GM12878 (cell line): ENCODE measurements around the gene GARIN3. TPM values are rescaled to one million over a fixed set of nuclear protein-coding genes. Genes with fewer than 3 reads are reported as not detected.

Experiments
- BMI1 ChIP-seq: fragments of 450-650 bp; IDR thresholded peaks from 2 replicates; pipeline ENCODE4 v1.6.1; 2016; ENCODE audit warnings: mild to moderate bottlenecking, moderate library complexity, borderline replicate concordance
- CHD2 ChIP-seq: IDR thresholded peaks from 2 replicates; pipeline ENCODE4 v1.6.1; 2011; ENCODE audit warnings: low read depth, low read length, improper control_type of control experiment, borderline replicate concordance
- ESRRA ChIP-seq: IDR thresholded peaks from 2 replicates; pipeline ENCODE4 v1.6.1; 2012; ENCODE audit warnings: mild to moderate bottlenecking, low read length, improper control_type of control experiment
- HSF1 ChIP-seq: fragments of 150-350 bp; IDR thresholded peaks from 2 replicates; pipeline ENCODE4 v1.6.1; 2014; ENCODE audit warnings: mild to moderate bottlenecking, low read depth, low read length
- IKZF2 ChIP-seq, 2 experiments: fragments of 450-650 bp; IDR thresholded peaks; 2 replicates each; pipeline ENCODE4 v1.6.1; 2017; ENCODE audit warnings: mild to moderate bottlenecking in 2 of 2, moderate library complexity in 2 of 2
- MAX ChIP-seq: IDR thresholded peaks from 2 replicates; pipeline ENCODE4 v1.6.1; 2012; ENCODE audit warnings: low read depth, low read length, improper control_type of control experiment
- NFYA ChIP-seq: IDR thresholded peaks from 2 replicates; pipeline ENCODE4 v1.6.1; 2011; ENCODE audit warnings: low read depth, mild to moderate bottlenecking, low read length, improper control_type of control experiment, borderline replicate concordance
- PAX8 ChIP-seq: fragments of 450-650 bp; IDR thresholded peaks from 2 replicates; pipeline ENCODE4 v1.6.1; 2017; ENCODE audit warnings: mild to moderate bottlenecking, moderate library complexity
- PBX3 ChIP-seq: IDR thresholded peaks from 2 replicates; pipeline ENCODE4 v1.6.1; 2011; ENCODE audit warnings: mild to moderate bottlenecking, low read depth, low read length, moderate library complexity; ENCODE audit not compliant: insufficient replicate concordance
- PKNOX1 ChIP-seq: fragments of 450-650 bp; IDR thresholded peaks from 2 replicates; pipeline ENCODE4 v1.6.1; 2016; ENCODE audit warnings: mild to moderate bottlenecking
- POLR2AphosphoS2 ChIP-seq: IDR thresholded peaks from 2 replicates; pipeline ENCODE4 v1.6.1; 2011; ENCODE audit warnings: low read depth, mild to moderate bottlenecking, low read length, improper control_type of control experiment, moderate library complexity
- POLR2AphosphoS5 ChIP-seq: IDR thresholded peaks from 2 replicates; pipeline ENCODE4 v1.6.1; 2011; ENCODE audit warnings: mild to moderate bottlenecking, low read length, inconsistent platforms
- RUNX3 ChIP-seq: IDR thresholded peaks from 2 replicates; pipeline ENCODE4 v1.6.1; 2012; ENCODE audit warnings: low read length, inconsistent platforms
- SMAD1 ChIP-seq: fragments of 450-650 bp; IDR thresholded peaks from 2 replicates; pipeline ENCODE4 v1.6.1; 2018; ENCODE audit warnings: mild to moderate bottlenecking, low read depth; ENCODE audit not compliant: partially characterized antibody
- STAT1 ChIP-seq: fragments of 450-650 bp; conservative IDR thresholded peaks from 2 replicates; pipeline ENCODE4 v1.6.1; 2014; ENCODE audit warnings: antibody characterized with exemption, mild to moderate bottlenecking
- TBL1XR1 ChIP-seq: IDR thresholded peaks from 2 replicates; pipeline ENCODE4 v1.6.1; 2012; ENCODE audit warnings: low read depth, low read length, improper control_type of control experiment
- YY1 ChIP-seq: IDR thresholded peaks from 2 replicates; pipeline ENCODE4 v1.6.1; 2011; ENCODE audit warnings: low read depth, mild to moderate bottlenecking, low read length
- polyA plus RNA-seq, 11 experiments: library from polyadenylated mRNA; depleted of rRNA in 4 of 11; unstranded in 6 of 11; stranded (reverse) in 5 of 11; fragments of >200 nt; fragmentation: Nextera tagmentation in 4 of 11; fragmentation: Illumina TruSeq in 1 of 11; extraction: Ambion mirVana in 4 of 11; extraction: Trizol in 1 of 11; gene quantifications; 1 replicate in 1 of 11; 2 replicates in 10 of 11; pipeline versions ENCODE4 v1.2.1 to v1.2.3, GENCODE V29; 2011 to 2016; ENCODE audit warnings: inconsistent platforms in 2 of 11, missing spikeins in 2 of 11, low read depth in 1 of 11
- total RNA-seq, 4 experiments: library from RNA; depleted of rRNA in 3 of 4; stranded (reverse); fragments of >200 nt in 3 of 4; fragmentation: Illumina TruSeq in 1 of 4; extraction: Trizol in 1 of 4; gene quantifications; 2 replicates each; pipeline versions ENCODE4 v1.2.1 to v1.2.3, GENCODE V29; 2013 to 2021

The GARIN3 gene
- total and polyA plus RNA-seq, 10 of the 15 experiments (the other 5 are each of a cell fraction or from before 2014, with no cell fraction given), result 0.15 TPM; not detected in 9

GRCh38 chr5:157143127-157143971, 22.7 kb downstream of the GARIN3 start (continued):
- TF ChIP-seq PBX3 (peak; percentile 33), YY1 (peak; percentile 69), MAX (no peak), CHD2 (0 out of 2 replicates have a peak, but pooled peaks have one; percentile 31), PKNOX1 (peak; percentile 48; the same call in 1 of the 2 replicates), HSF1 (0 out of 2 replicates have a peak, but pooled peaks have one; percentile 24), STAT1 (no peak), RUNX3 (peak; percentile 52; the same call in 1 of the 2 replicates), ESRRA (no peak), TBL1XR1 (0 out of 2 replicates have a peak, but pooled peaks have one; percentile 15), POLR2AphosphoS2 (0 out of 2 replicates have a peak, but pooled peaks have one; percentile 3), PAX8 (peak; percentile 82; the same call in 1 of the 2 replicates), SMAD1 (peak; percentile 2), NFYA (no peak), BMI1 (0 out of 2 replicates have a peak, but pooled peaks have one; percentile 18), POLR2AphosphoS5 (0 out of 2 replicates have a peak, but pooled peaks have one; percentile 4), IKZF2 (IDR thresholded peaks at IDR 0.05) (peak; percentile 26 to 50; a peak in 2 of 4 replicates)
